H54 (cell line): ENCODE measurements around the gene EVC.

ENCODE experiments used
- DNase-seq: peaks from one replicate; pipeline ENCODE4 v3.0.0; 2011; ENCODE audit warnings: low spot score, mixed read lengths; ENCODE audit not compliant: insufficient read length
- FAIRE-seq: peaks from 3 replicates; lab custom pipeline; 2011; peaks lifted over from hg19 to GRCh38; lab: Jason Lieb, UNC
- POLR2A ChIP-seq: IDR thresholded peaks from 2 replicates; pipeline ENCODE4 v1.6.1; 2011; ENCODE audit warnings: low read depth, mild to moderate bottlenecking, low read length

The EVC gene

GRCh38 chr4:5701971-5702370 lies 9.0 kb upstream of the EVC start:
- FAIRE-seq (no peak), DNase-seq (no peak)
- TF ChIP-seq POLR2A = no peak

GRCh38 chr4:5703831-5704230 lies 7.2 kb upstream of the EVC start:
- FAIRE-seq (no peak), DNase-seq (no peak)
- no peak for TF ChIP-seq POLR2A

GRCh38 chr4:5704276-5704675 lies 6.7 kb upstream of the EVC start:
- DNase-seq = no peak
- no peak for TF ChIP-seq POLR2A
- no peak for FAIRE-seq

GRCh38 chr4:5705647-5706320 lies 5.2 kb upstream of the EVC start:
- TF ChIP-seq POLR2A = no peak
- DNase-seq (no peak), FAIRE-seq (no peak)

- no peak for TF ChIP-seq POLR2A
- DNase-seq (no peak), FAIRE-seq (no peak)
Measured at GRCh38 chr4:5706486-5707290, 4.3 kb upstream of the EVC start.

- DNase-seq = no peak
- no peak for TF ChIP-seq POLR2A
- FAIRE-seq = no peak
Measured at GRCh38 chr4:5707366-5707765, 3.6 kb upstream of the EVC start.

GRCh38 chr4:5707778-5708448 lies 3.1 kb upstream of the EVC start:
- FAIRE-seq = no peak
- TF ChIP-seq POLR2A = no peak
- no peak for DNase-seq

- no peak for TF ChIP-seq POLR2A
- no peak for DNase-seq
- FAIRE-seq = no peak
Measured at GRCh38 chr4:5708449-5709206, 2.4 kb upstream of the EVC start, which contains the start of gene EVC2. Gene EVC2, minus strand, starts transcription at chr4:5708559. Its CDS starts 46 bp downstream, at chr4:5708513.

- no peak for TF ChIP-seq POLR2A
- FAIRE-seq = no peak
- no peak for DNase-seq
Measured at GRCh38 chr4:5709207-5709575, 1.8 kb upstream of the EVC start.

GRCh38 chr4:5710065-5710960 lies 688 bp upstream of the EVC start:
- DNase-seq = peak; percentile 19
- TF ChIP-seq POLR2A = no peak
- no peak for FAIRE-seq

- DNase-seq = no peak
- no peak for FAIRE-seq
Measured at GRCh38 chr4:5711479-5712184, 631 bp downstream of the EVC start.

GRCh38 chr4:5712517-5712916 lies 1.5 kb downstream of the EVC start:
- FAIRE-seq (no peak), DNase-seq (peak; percentile 25)
- no peak for TF ChIP-seq POLR2A

More at GRCh38 chr4:5711479-5712184, 631 bp downstream of the EVC start:
- TF ChIP-seq POLR2A = no peak

GRCh38 chr4:5712931-5713330 lies 1.9 kb downstream of the EVC start:
- FAIRE-seq (no peak), DNase-seq (no peak)
- no peak for TF ChIP-seq POLR2A
